Measurements from ENCODE around the gene ZBED4. TPM values are rescaled to one million over a fixed set of nuclear protein-coding genes. Genes with fewer than 3 reads are reported as not detected.
"Not testable (repeated sequence)": the region's sequence is repeated elsewhere in the genome, so short reads cannot be mapped to it uniquely, and the experiment has no call there.

The ZBED4 gene
- total and polyA plus RNA-seq, 12 donors = 2.1 to 8.6 (median 5.6) TPM

GRCh38 chr22:49820984-49821383 lies 32.7 kb upstream of the ZBED4 start:
- TF ChIP-seq CTCF (IDR thresholded peaks at IDR 0.05) (no peak), POLR2A (IDR thresholded peaks at IDR 0.05) (no peak)
- no peak overlapping the region for H3K4me3 ChIP-seq
- no peaks in the 10 kb centered on the region for H3K27me3 ChIP-seq
- no peaks in the 10 kb centered on the region for H3K9me3 ChIP-seq (replicated peaks in 1 of 3)
- intact Hi-C loops (cut with DNase I) = no loop called here
- no peak for DNase-seq
- H3K27ac ChIP-seq = no peak overlapping the region
- 73 to 86% (median 76%) methylated on average over 7 of the region's 7 CpGs for WGBS, 4 donors
- peaks cover 0 to 76% of the 10 kb centered on the region in 2 donors for H3K36me3 ChIP-seq (replicated peaks in 1 of 2)
- peaks cover 13 to 45% of the 10 kb centered on the region in 2 donors for H3K4me1 ChIP-seq (replicated peaks in 1 of 2)

GRCh38 chr22:49821741-49822140 lies 31.9 kb upstream of the ZBED4 start:
- H3K4me3 ChIP-seq; DNase-seq; H3K27ac ChIP-seq; intact Hi-C loops (cut with DNase I); H3K9me3 ChIP-seq (replicated peaks in 1 of 3); H3K27me3 ChIP-seq: not testable (repeated sequence)
- 58 to 85% (median 76%) methylated on average over 5 to 11 of the region's 11 CpGs for WGBS, 4 donors
- H3K36me3 ChIP-seq (replicated peaks in 1 of 2) = peaks cover 0 to 71% of the 10 kb centered on the region in 2 donors
- peaks cover 20 to 44% of the 10 kb centered on the region in 2 donors for H3K4me1 ChIP-seq (replicated peaks in 1 of 2)

DNA sequence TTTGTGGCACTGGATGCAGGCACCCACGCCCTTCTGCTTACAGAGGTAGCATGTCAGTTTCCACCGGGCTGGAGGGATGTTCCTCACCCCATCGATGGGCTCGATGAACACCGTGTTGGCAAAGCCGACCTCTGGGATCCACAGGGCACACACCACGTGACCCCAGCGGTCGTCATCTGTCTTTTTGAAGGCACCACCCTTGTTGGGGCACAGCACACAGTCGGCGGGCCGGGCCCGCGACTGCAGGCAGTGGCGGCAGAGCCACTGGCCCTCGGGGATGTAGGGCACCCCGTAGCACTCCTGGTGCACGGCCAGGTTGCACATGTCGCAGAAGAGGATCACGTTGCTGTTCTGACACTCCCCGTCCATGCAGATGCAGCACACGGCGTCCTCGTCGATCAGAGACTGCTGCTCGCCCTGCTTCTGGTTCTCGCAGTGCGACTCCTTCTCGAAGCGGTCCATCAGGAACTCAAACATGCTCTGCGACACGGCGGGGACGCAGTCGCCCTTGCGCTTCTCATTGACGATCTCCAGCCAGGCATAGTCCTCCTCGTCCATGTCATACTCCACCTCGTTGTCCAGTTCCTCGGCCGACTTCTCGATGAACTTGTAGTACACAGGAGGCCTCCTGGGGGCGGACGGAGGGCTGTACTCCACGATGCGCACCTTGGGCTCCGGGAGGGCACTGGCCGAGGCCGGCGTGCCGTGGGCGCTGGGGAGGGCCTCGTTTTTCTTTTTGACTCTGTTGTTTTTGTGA lies 30.2 kb upstream of the ZBED4 start:
- Histone ChIP-seq H3K27me3 (no peaks in the 10 kb centered on the region), H3K27ac (no peak overlapping the region), H3K36me3 (replicated peaks in 1 of 2) (peaks cover 0 to 54% of the 10 kb centered on the region in 2 donors), H3K4me3 (no peak overlapping the region), H3K4me1 (replicated peaks in 1 of 2) (peaks cover 24 to 41% of the 10 kb centered on the region in 2 donors), H3K9me3 (replicated peaks in 1 of 3) (no peaks in the 10 kb centered on the region)
- DNase-seq = no peak
- TF ChIP-seq CTCF (IDR thresholded peaks at IDR 0.05) (no peak), POLR2A (IDR thresholded peaks at IDR 0.05) (no peak)
- WGBS, 4 donors = 93 to 96% (median 94%) methylated on average over 37 to 53 of the region's 53 CpGs
- intact Hi-C loops (cut with DNase I) = no loop called here

GRCh38 chr22:49824185-49824925 lies 29.3 kb upstream of the ZBED4 start:
- peaks cover 24 to 41% of the 10 kb centered on the region in 2 donors for H3K4me1 ChIP-seq (replicated peaks in 1 of 2)

More at GRCh38 chr22:49824185-49824925, 29.3 kb upstream of the ZBED4 start:
- Histone ChIP-seq H3K4me3 (no peak overlapping the region), H3K27ac (no peak overlapping the region), H3K9me3 (replicated peaks in 1 of 3) (no peaks in the 10 kb centered on the region), H3K27me3 (no peaks in the 10 kb centered on the region), H3K36me3 (replicated peaks in 1 of 2) (peaks cover 0 to 45% of the 10 kb centered on the region in 2 donors)
- WGBS, 4 donors = 91 to 95% (median 93%) methylated on average over 14 to 16 of the region's 16 CpGs
- intact Hi-C loops (cut with DNase I) = no loop called here
- TF ChIP-seq POLR2A (IDR thresholded peaks at IDR 0.05) (no peak), CTCF (IDR thresholded peaks at IDR 0.05) (no peak)
- no peak for DNase-seq

Data from adrenal gland (tissue), 12 donors.